Gastroesophageal sphincter (tissue), 3 donors: ENCODE measurements around the gene ZNF726.
"Not testable (repeated sequence)": the region's sequence is repeated elsewhere in the genome, so short reads cannot be mapped to it uniquely, and the experiment has no call there.

Experiments
- POLR2A ChIP-seq, 2 donors: fragments of 450-650 bp; IDR thresholded peaks; one replicate each; pipeline ENCODE4 v1.6.1; 2017; ENCODE audit warnings: antibody characterized with exemption in 2 of 2, mild to moderate bottlenecking in 2 of 2, moderate library complexity in 1 of 2
- POLR2AphosphoS5 ChIP-seq: sonication (generic); formaldehyde crosslinking; IDR thresholded peaks from one replicate; pipeline ENCODE4 v1.6.1; 2017; ENCODE audit warnings: antibody characterized with exemption
- TF ChIP-seq, protein P1 (sequence below), 4 experiments: fragments of 200-600 bp in 2 of 4; fragments of 450-650 bp in 2 of 4; sonication (generic) in 1 of 4; IDR thresholded peaks; one replicate each; pipeline ENCODE4 v1.5.1; 2017 to 2019; ENCODE audit warnings: antibody characterized with exemption in 4 of 4, mild to moderate bottlenecking in 2 of 4, moderate library complexity in 2 of 4

DNA sequence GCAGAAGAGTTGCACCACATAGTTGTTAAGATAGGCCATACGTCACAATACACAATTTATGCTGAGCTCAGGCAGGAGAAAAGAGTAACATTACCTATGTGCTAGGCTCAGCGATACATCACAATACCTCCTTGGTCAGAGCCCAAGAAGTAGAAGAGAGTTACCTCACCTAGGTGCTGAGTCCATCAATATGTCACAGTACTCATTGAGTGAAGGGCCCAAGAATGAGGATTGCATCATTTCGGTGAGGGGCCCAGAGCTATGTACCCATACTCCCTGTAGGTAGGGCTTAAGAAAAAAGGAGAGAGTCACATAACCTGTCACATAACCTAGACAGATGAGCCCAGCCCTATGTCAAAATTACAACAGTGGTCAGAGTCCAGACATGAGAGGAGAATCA, 62.6 kb downstream of the ZNF726 start:
- TF ChIP-seq, protein P1, sequence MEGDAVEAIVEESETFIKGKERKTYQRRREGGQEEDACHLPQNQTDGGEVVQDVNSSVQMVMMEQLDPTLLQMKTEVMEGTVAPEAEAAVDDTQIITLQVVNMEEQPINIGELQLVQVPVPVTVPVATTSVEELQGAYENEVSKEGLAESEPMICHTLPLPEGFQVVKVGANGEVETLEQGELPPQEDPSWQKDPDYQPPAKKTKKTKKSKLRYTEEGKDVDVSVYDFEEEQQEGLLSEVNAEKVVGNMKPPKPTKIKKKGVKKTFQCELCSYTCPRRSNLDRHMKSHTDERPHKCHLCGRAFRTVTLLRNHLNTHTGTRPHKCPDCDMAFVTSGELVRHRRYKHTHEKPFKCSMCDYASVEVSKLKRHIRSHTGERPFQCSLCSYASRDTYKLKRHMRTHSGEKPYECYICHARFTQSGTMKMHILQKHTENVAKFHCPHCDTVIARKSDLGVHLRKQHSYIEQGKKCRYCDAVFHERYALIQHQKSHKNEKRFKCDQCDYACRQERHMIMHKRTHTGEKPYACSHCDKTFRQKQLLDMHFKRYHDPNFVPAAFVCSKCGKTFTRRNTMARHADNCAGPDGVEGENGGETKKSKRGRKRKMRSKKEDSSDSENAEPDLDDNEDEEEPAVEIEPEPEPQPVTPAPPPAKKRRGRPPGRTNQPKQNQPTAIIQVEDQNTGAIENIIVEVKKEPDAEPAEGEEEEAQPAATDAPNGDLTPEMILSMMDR (IDR thresholded peaks at IDR 0.05) = not testable (repeated sequence)
- not testable (repeated sequence) for TF ChIP-seq POLR2AphosphoS5; POLR2A (IDR thresholded peaks at IDR 0.05)
